Medulla oblongata (tissue), 1 donor: ENCODE measurements around the gene RAE1.

Experiments used
- DNase-seq: peaks from one replicate; pipeline ENCODE4 v3.0.0-alpha.2; 2015; ENCODE audit errors: extremely low spot score

Gene RAE1

DNA sequence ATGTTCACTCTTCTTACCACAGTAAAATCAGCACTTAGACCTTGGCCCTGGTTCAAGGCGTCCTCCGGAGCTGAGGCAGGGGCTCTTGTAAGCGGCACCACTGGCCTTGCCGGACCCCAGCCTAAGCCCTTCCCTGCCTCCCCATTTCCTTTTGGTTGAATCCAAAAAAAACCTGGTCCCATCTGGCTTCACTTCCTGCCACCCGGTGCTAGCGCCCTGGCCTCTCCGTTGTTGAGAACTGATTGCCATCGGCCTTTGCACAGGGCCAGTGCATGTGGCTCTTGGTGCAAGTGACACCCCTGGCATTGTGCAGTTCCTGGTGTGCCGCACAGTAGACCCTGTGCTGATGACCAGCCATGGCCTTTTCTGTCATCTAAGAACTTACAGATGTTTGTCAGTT is 21.1 kb downstream of the RAE1 start:
- no peak for DNase-seq

DNA sequence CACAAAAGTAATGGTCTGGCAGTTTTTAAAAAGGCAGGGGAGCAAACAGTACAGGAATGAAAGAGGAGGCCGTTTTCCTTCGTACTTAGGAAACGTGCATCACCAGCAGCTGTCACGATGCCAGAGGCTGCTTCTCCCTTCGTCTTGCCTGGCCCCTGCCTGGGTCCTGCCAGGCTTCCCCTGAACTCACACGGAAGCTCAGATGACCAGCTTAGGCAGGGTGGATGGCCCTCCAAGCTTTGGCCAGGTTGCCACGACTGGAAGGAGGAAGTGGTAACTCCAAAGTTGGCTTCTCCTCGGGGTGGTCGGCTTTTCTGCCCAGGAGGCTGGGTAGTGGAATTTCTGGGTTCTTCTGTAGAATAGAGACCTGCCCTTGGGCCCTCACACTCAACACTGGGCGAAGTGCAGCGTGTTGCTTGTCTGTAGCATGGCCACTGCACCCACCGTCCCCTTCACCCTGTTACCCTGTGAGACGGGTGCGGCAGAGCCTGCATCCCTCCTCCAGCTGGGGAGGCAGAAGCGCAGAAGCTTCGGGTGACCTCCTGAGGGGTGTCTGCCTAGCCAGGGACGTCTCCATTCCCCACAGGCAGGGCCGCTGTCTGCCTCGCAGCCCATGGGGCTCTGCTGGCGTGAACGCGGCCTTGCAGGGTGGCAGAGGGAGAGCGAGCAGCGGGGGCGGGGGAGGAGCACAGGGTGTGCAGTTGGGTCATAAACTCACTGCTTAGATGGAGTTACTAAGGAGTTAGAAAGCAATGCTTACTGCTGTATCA is 21.7 kb downstream of the RAE1 start:
- no peak for DNase-seq

DNA sequence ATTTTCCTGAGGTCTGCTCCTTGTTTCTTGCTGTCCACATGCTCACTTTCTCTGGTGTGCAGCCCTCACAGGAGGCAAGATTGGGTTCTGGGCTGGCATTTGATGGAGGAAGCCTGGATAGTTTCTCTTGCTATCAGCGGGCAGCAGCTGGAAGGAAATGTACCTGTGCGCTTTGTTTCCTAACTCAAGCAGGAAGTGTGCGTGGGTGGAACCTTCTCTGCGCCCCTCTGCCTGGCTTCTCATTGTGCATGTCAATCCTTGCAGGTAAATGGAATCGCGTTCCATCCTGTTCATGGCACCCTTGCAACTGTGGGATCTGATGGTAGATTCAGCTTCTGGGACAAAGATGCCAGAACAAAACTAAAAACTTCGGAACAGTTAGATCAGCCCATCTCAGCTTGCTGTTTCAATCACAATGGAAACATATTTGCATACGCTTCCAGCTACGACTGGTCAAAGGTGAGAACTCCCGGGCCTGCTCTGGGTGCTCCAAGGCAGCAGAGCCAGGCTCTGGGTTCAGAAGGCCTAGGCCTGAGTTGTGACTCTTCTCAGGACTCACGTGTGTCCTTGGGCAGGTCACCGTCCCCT is 23.4 kb downstream of the RAE1 start:
- no peak for DNase-seq

GRCh38 chr20:57374931-57375651 is 24.0 kb downstream of the RAE1 start:
- peak; percentile 70 for DNase-seq

GRCh38 chr20:57375652-57376230 is 24.7 kb downstream of the RAE1 start:
- DNase-seq: no peak

GRCh38 chr20:57377350-57377749 is 26.3 kb downstream of the RAE1 start:
- DNase-seq: no peak

GRCh38 chr20:57378107-57378506 is 27.1 kb downstream of the RAE1 start:
- no peak for DNase-seq

- no peak for DNase-seq
Measured at GRCh38 chr20:57378646-57379262, 27.7 kb downstream of the RAE1 start.

DNA sequence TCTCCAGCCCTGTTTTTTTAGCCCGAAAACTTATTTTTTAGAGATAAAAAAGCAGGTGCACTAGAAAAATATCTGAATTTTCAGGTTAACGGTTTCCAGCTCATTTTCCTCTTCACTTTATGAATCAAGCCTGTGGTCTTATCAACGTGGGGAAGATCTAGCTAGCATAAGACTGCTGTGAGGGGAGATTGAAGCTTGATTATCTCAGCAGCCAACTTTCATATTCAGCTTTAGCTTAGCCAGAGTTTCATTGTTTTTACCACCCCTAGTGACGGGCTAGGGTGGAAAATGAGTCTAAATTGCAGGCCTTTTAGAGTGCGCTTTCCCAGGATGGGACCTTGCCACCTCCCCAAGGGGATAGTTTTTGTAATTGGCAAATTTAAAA is 28.2 kb downstream of the RAE1 start:
- no peak for DNase-seq

GRCh38 chr20:57380081-57380750 is 29.2 kb downstream of the RAE1 start:
- no peak for DNase-seq

GRCh38 chr20:57381596-57382503 is 30.8 kb downstream of the RAE1 start:
- DNase-seq: peak; percentile 91

- no peak for DNase-seq
Measured at GRCh38 chr20:57382516-57382915, 31.5 kb downstream of the RAE1 start.

- DNase-seq: no peak
Measured at GRCh38 chr20:57383447-57384347, 32.6 kb downstream of the RAE1 start.

GRCh38 chr20:57384486-57384885 is 33.4 kb downstream of the RAE1 start:
- DNase-seq: no peak

DNA sequence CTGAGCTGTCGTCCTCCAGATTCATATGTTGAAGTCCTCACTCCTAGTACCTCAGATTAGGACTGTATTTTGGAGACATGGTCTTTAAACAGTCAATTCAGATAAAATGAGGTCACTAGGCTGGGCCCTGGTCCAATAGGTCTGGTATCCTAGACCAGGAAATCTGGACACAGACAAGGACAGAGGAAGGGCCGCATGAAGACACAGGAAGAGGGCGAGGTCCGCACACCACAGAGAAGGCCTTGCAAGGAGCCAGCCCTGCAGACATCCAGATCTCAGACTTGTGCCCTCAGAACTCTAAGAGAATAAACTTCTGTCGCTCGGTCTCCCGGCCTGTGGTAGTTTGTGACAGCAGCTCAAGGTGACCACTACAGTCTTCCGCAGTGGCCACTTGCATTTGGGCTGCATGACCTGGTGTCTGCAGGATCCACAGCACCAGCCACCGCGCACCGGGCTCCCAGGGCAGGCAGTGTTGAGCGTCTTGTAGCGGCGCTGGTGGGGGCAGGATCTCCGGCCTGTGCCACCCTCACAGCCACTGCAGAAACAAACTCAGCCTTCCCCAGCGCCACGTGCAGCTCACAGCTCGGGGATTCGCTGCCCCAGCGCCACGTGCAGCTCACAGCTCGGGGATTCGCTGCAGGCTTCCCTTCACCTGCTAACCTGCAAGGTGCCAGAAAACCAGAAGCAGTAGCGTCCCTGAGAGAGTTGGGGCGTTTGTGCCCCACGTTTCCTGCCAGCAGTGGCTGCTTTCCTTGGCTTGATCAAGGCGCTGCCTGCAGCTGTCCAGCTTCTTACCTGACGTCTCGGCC is 34.1 kb downstream of the RAE1 start:
- no peak for DNase-seq

DNA sequence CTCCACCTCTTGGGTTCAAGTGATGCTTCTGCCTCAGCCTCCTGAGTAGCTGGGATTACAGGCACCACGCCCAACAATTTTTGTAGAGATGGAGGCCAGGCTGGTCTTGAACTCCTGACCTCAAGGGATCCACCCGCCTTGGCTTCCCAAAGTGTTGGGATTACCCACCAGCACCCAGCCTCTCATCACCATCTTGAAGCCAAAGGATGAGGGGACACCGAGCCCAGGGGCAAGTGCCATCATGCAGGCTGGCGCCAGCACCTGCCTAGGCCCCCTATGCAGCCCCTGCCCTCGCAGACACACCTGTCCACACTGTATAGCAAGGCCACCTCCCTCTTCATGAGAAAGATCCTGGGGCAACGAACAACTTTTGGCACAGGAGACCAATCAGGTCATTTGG is 34.9 kb downstream of the RAE1 start:
- no peak for DNase-seq

DNA sequence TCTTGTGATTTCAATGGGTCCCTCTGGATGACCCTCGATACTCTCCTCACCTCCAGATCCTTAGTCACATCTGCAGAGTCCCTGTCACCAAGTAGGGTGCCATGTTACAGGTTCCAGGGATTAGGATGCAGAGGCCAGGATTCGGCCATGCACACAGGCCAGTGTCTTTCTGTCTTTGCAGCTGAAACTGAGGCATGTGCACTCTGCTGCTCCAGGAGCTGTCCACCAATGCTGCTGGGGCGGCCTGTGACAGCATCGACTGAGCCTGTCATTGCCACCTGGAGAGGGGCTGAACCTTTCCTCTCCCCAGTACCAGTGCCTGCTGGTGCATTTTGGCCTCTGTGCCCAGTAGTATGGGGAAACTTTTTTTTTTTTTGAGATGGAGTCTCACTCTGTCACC is 35.7 kb downstream of the RAE1 start:
- no peak for DNase-seq

DNA sequence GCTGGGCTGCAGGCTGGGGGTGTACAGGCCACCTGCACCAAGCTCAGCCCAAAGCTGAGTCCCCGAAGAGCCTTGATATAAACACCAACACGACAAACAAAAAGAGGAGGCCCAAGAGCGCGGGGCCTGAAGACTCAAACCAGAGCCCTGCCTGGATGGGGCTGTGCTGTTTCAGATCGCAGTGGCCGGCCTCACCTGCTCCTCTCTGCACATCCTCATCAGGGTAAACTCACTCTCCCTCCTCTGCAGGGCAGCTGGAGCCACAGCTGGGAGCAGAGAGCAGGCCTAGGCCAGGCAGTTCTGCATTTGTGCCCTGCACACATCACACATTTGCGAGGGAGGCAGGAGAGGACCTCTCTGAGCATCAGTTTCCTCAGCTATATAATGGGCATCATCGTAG is 36.4 kb downstream of the RAE1 start:
- DNase-seq: no peak

DNA sequence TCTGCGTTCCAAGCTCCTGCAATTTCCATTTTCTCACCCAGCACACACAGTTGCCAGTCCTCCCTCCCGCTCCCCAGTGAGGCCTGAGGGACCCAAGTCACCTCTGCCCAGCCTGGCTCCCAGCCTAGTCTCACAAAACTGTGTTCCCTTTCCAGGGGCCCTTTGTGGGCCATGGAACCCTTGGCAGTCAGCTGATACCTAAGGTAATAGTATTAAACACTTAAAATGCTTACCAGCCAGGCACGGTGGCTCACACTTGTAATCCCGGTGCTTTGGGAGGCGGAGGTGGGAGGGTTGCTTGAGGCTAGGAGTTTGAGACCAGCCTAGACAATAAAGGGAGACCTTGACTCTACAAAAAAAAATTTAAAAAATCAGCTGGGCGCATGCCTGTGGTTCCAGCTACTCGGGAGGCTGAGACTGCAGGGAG is 36.9 kb downstream of the RAE1 start:
- peak; percentile 60 for DNase-seq
